GM12891 (cell line): ENCODE data around the gene RGS9BP.
"Not testable (repeated sequence)": the region's sequence is repeated elsewhere in the genome, so short reads cannot be mapped to it uniquely, and the experiment has no call there.

Experiments
- POLR2A ChIP-seq: IDR thresholded peaks from 2 replicates; pipeline ENCODE4 v1.6.1; 2011; ENCODE audit warnings: low read depth, low read length, control low read depth
- POLR2AphosphoS5 ChIP-seq: IDR thresholded peaks from 2 replicates; pipeline ENCODE4 v1.6.1; 2011; ENCODE audit warnings: low read depth, low read length, control low read depth
- SPI1 ChIP-seq: IDR thresholded peaks from 2 replicates; pipeline ENCODE4 v1.6.1; 2011; ENCODE audit warnings: low read depth, low read length, control low read depth
- TAF1 ChIP-seq: IDR thresholded peaks from 2 replicates; pipeline ENCODE4 v1.6.1; 2011; ENCODE audit warnings: low read depth, low read length, control low read depth

DNA sequence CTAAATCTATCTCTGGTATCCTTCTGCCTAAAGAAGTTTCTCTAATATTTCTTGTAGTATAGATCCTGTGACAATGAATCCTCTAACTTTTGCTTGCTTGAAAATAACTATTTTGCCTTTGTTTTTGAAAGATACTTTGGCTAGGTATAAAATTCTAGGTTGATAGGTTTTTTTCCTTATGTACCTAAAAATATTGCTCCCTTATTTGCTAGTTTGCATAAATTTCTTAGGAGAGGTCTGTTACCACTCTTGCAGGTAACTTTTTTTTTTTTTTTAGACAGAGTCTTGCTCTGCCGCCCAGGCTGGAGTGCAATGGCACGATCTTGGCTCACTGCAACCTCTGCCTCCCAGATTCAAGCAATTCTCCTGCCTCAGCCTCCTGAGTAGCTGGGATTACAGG lies 28.4 kb downstream of the RGS9BP start:
- TF ChIP-seq POLR2AphosphoS5, POLR2A, SPI1, TAF1: not testable (repeated sequence)
